Stimulated activated memory B cell treated with anti-CD40 and anti-IgM and Interleukin-4, amounts not matched to agents 10 μg/mL and 1 μg/mL and 100 μg/mL, for 72 hours (primary cell): ENCODE results near the gene KRTAP5-7.

Experiments
- ATAC-seq: fragments of 150-1000 bp; cut with Tn5 transposase; 2 replicates; pipeline ENCODE4 v1.10.0; 2021
- H3K27ac Mint-ChIP-seq: one replicate; pipeline ENCODE4 v1.8.0; 2022; ENCODE audit warnings: mild to moderate bottlenecking, mixed read lengths
- H3K27me3 Mint-ChIP-seq: one replicate; pipeline ENCODE4 v1.8.0; 2022; ENCODE audit warnings: mixed read lengths
- H3K36me3 Mint-ChIP-seq: one replicate; pipeline ENCODE4 v1.8.0; 2022; ENCODE audit warnings: mixed read lengths
- H3K4me1 Mint-ChIP-seq: one replicate; pipeline ENCODE4 v1.8.0; 2022; ENCODE audit warnings: mixed read lengths
- H3K4me3 Mint-ChIP-seq: one replicate; pipeline ENCODE4 v1.8.0; 2022; ENCODE audit warnings: mild to moderate bottlenecking, moderate library complexity, mixed read lengths
- H3K9me3 Mint-ChIP-seq: one replicate; pipeline ENCODE4 v1.8.0; 2022; ENCODE audit warnings: mixed read lengths

The KRTAP5-7 gene

GRCh38 chr11:71490044-71490730 lies 36.9 kb upstream of the KRTAP5-7 start:
- Mint-ChIP-seq H3K4me1 (peaks cover 21% of the 10 kb centered on the region), H3K27me3 (no peaks in the 10 kb centered on the region), H3K36me3 (peaks cover 85% of the 10 kb centered on the region), H3K4me3 (no peak overlapping the region), H3K27ac (no peak overlapping the region), H3K9me3 (no peaks in the 10 kb centered on the region)
- no peak for ATAC-seq

GRCh38 chr11:71490731-71491390 lies 36.2 kb upstream of the KRTAP5-7 start:
- Mint-ChIP-seq H3K27ac (no peak overlapping the region), H3K4me3 (no peak overlapping the region), H3K9me3 (no peaks in the 10 kb centered on the region), H3K36me3 (peaks cover 85% of the 10 kb centered on the region), H3K27me3 (no peaks in the 10 kb centered on the region), H3K4me1 (peaks cover 21% of the 10 kb centered on the region)
- no peak for ATAC-seq

GRCh38 chr11:71491531-71491930 lies 35.5 kb upstream of the KRTAP5-7 start:
- Mint-ChIP-seq H3K36me3 (peaks cover 85% of the 10 kb centered on the region), H3K9me3 (no peaks in the 10 kb centered on the region)

GRCh38 chr11:71491940-71492339 lies 35.1 kb upstream of the KRTAP5-7 start:
- Mint-ChIP-seq H3K27me3 (no peaks in the 10 kb centered on the region), H3K36me3 (peaks cover 85% of the 10 kb centered on the region), H3K4me1 (peaks cover 21% of the 10 kb centered on the region), H3K4me3 (no peak overlapping the region), H3K9me3 (no peaks in the 10 kb centered on the region), H3K27ac (no peak overlapping the region)
- no peak for ATAC-seq

More at GRCh38 chr11:71491531-71491930, 35.5 kb upstream of the KRTAP5-7 start:
- H3K4me3 Mint-ChIP-seq, result no peak overlapping the region
- H3K27me3 Mint-ChIP-seq, result no peaks in the 10 kb centered on the region
- H3K4me1 Mint-ChIP-seq, result peaks cover 21% of the 10 kb centered on the region
- no peak overlapping the region for H3K27ac Mint-ChIP-seq
- ATAC-seq, result no peak

- no peak overlapping the region for H3K4me3 Mint-ChIP-seq
- peaks cover 88% of the 10 kb centered on the region for H3K36me3 Mint-ChIP-seq
- ATAC-seq, result no peak
- no peaks in the 10 kb centered on the region for H3K27me3 Mint-ChIP-seq
- H3K9me3 Mint-ChIP-seq, result no peaks in the 10 kb centered on the region
- no peak overlapping the region for H3K27ac Mint-ChIP-seq
- no peaks in the 10 kb centered on the region for H3K4me1 Mint-ChIP-seq
These were observed 31.5 kb upstream of the KRTAP5-7 start for GRCh38 chr11:71495286-71496230.

- H3K27ac Mint-ChIP-seq, result peak overlapping the region; percentile 28
- H3K27me3 Mint-ChIP-seq, result no peaks in the 10 kb centered on the region
- H3K4me1 Mint-ChIP-seq, result no peaks in the 10 kb centered on the region
- peaks cover 88% of the 10 kb centered on the region for H3K36me3 Mint-ChIP-seq
- no peak for ATAC-seq
- no peak overlapping the region for H3K4me3 Mint-ChIP-seq
- H3K9me3 Mint-ChIP-seq, result no peaks in the 10 kb centered on the region
These were observed 30.6 kb upstream of the KRTAP5-7 start for GRCh38 chr11:71496421-71496820.

GRCh38 chr11:71498091-71498490 lies 29.0 kb upstream of the KRTAP5-7 start:
- H3K27me3 Mint-ChIP-seq, result no peaks in the 10 kb centered on the region
- no peak overlapping the region for H3K4me3 Mint-ChIP-seq
- H3K36me3 Mint-ChIP-seq, result peaks cover 92% of the 10 kb centered on the region
- H3K27ac Mint-ChIP-seq, result no peak overlapping the region
- H3K9me3 Mint-ChIP-seq, result no peaks in the 10 kb centered on the region
- no peaks in the 10 kb centered on the region for H3K4me1 Mint-ChIP-seq
- ATAC-seq, result no peak

GRCh38 chr11:71499125-71499524 lies 27.9 kb upstream of the KRTAP5-7 start:
- Mint-ChIP-seq H3K4me3 (no peak overlapping the region), H3K9me3 (no peaks in the 10 kb centered on the region), H3K36me3 (peaks cover 99% of the 10 kb centered on the region), H3K4me1 (no peaks in the 10 kb centered on the region), H3K27me3 (no peaks in the 10 kb centered on the region), H3K27ac (no peak overlapping the region)
- ATAC-seq, result no peak

GRCh38 chr11:71499546-71499945 lies 27.5 kb upstream of the KRTAP5-7 start:
- Mint-ChIP-seq H3K4me3 (no peak overlapping the region), H3K27ac (no peak overlapping the region), H3K9me3 (no peaks in the 10 kb centered on the region), H3K36me3 (peaks cover 99% of the 10 kb centered on the region), H3K4me1 (no peaks in the 10 kb centered on the region), H3K27me3 (no peaks in the 10 kb centered on the region)
- no peak for ATAC-seq

- Mint-ChIP-seq H3K36me3 (peaks cover 97% of the 10 kb centered on the region), H3K27me3 (no peaks in the 10 kb centered on the region), H3K27ac (no peak overlapping the region), H3K4me1 (no peaks in the 10 kb centered on the region), H3K4me3 (no peak overlapping the region), H3K9me3 (peaks cover 2% of the 10 kb centered on the region)
- no peak for ATAC-seq
These were observed 26.5 kb upstream of the KRTAP5-7 start for GRCh38 chr11:71500601-71501021.

- Mint-ChIP-seq H3K27ac (no peak overlapping the region), H3K27me3 (no peaks in the 10 kb centered on the region), H3K9me3 (peaks cover 4% of the 10 kb centered on the region), H3K4me1 (no peaks in the 10 kb centered on the region), H3K36me3 (peaks cover 97% of the 10 kb centered on the region), H3K4me3 (no peak overlapping the region)
- ATAC-seq, result no peak
These were observed 25.7 kb upstream of the KRTAP5-7 start for GRCh38 chr11:71501071-71501985.

GRCh38 chr11:71502026-71502425 lies 25.0 kb upstream of the KRTAP5-7 start:
- Mint-ChIP-seq H3K27ac (no peak overlapping the region), H3K27me3 (no peaks in the 10 kb centered on the region), H3K4me3 (no peak overlapping the region), H3K9me3 (peaks cover 6% of the 10 kb centered on the region), H3K4me1 (no peaks in the 10 kb centered on the region), H3K36me3 (peaks cover 97% of the 10 kb centered on the region)
- no peak for ATAC-seq

- H3K36me3 Mint-ChIP-seq, result peaks cover 96% of the 10 kb centered on the region
- H3K4me3 Mint-ChIP-seq, result no peak overlapping the region
- H3K27me3 Mint-ChIP-seq, result no peaks in the 10 kb centered on the region
- peaks cover 12% of the 10 kb centered on the region for H3K9me3 Mint-ChIP-seq
- H3K27ac Mint-ChIP-seq, result no peak overlapping the region
- H3K4me1 Mint-ChIP-seq, result no peaks in the 10 kb centered on the region
- ATAC-seq, result no peak
These were observed 24.1 kb upstream of the KRTAP5-7 start for GRCh38 chr11:71502871-71503435.

- no peak overlapping the region for H3K4me3 Mint-ChIP-seq
- no peak overlapping the region for H3K27ac Mint-ChIP-seq
- no peaks in the 10 kb centered on the region for H3K4me1 Mint-ChIP-seq
- peaks cover 23% of the 10 kb centered on the region for H3K9me3 Mint-ChIP-seq
- peaks cover 90% of the 10 kb centered on the region for H3K36me3 Mint-ChIP-seq
- no peaks in the 10 kb centered on the region for H3K27me3 Mint-ChIP-seq
- ATAC-seq, result no peak
These were observed 22.5 kb upstream of the KRTAP5-7 start for GRCh38 chr11:71504531-71504930.
